ENCODE results near the gene SLC25A1.

Gene SLC25A1

GRCh38 chr22:19178657-19179496 is at the start of gene SLC25A1:
SLC25A1 (minus strand) TSS chr22:19178736; CDS start chr22:19178673, 63 bp downstream.
- FAIRE-seq = no peak

DNA sequence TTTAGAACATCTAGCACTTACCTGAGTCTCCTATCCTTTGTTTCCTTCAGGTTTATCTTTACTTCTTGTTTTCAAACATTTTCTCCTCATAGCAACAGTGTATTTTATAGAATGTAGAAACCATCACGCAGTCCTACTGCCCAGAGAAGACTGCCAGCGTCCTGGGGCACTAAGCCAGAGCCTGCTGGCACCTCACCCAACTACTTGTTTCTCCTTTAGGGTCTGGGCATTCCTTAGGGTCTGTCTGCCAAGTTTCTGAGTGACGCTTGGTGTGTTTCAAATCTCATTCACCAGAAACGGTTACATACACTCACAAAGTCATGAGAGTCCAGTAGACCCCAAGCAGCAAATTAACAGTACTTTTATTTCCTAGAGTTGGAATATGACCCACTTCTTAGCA is 49.6 kb upstream of the SLC25A1 start:
- FAIRE-seq = no peak

DNA sequence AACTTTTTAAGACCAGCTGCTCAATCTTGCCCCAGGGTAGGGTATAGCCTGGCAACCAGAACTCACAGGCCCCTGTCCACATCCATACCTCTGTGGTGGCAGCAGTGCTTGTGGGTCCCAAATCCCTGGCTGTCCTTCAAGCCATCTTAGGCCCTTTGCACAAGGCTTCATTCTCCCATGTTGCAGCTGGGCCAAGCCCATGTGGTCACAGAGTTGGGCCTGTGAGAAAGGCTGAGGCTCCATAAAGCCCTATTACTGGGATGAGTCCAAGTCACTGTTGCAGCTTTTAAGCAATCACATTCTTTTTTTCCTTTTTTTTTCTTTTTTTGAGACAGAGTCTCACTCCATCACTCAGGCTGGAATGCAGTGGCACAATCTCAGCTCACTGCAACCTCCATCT is 47.9 kb upstream of the SLC25A1 start:
- FAIRE-seq = no peak

GRCh38 chr22:19225560-19225959 is 47.0 kb upstream of the SLC25A1 start:
- no peak for FAIRE-seq

DNA sequence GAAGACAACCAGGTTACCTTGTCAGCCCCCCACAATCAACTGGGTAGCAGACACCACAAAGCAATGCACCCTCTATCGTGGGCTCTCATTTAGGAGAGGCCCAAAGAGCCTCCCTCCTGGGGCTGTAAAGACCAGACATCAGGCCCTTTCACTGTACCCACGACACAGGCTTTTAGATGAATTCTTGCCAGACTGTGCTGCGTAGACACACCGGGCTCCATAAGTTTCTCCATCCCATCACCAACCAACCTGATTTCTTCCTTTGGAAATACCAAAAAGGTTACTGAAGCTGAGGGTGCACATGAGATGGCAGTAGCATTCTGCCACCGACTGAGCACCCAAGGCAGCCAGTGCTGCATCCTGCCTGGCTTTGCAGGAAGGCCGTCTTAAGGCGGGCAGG is 46.4 kb upstream of the SLC25A1 start:
- FAIRE-seq = no peak

GRCh38 chr22:19224557-19224956 is 46.0 kb upstream of the SLC25A1 start:
- FAIRE-seq = no peak

DNA sequence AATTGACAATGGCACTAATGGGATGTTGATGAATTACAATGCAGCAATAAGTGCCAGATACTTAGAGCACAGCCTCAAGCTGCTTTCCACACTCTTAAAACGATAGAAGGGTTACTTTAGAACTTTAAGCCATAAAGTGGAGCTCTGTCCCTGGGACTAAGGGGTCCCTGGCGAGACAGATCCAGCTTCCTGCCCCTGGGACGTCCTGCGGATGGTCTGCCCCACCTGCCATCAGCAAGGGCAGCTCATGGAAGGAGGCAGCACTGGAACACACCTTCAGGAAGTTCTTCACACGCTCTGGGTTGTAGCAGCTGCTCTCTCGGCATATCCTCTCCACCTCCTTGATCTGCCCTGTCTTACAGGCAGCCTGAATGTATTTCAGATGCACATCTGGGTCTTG is 45.1 kb upstream of the SLC25A1 start:
- no peak for FAIRE-seq

DNA sequence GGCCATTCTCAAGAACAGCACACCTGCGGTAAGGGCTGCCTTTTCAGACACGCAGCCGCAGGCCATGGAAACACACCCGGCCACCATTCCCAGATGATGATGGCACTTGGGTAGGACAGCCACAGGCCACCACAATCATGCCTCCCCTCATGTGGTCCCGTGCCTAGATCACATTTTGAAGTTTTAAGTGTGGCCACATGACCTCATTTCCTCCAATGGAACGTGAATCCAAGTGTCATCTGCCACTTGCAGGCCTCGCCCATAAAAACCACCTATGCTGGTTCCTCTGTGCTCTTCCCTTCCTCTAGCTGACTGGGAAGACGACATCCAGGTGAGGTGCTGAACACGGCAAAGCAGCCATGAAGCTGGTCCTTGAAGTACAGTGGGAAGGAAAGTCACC is 44.6 kb upstream of the SLC25A1 start:
- FAIRE-seq = no peak

DNA sequence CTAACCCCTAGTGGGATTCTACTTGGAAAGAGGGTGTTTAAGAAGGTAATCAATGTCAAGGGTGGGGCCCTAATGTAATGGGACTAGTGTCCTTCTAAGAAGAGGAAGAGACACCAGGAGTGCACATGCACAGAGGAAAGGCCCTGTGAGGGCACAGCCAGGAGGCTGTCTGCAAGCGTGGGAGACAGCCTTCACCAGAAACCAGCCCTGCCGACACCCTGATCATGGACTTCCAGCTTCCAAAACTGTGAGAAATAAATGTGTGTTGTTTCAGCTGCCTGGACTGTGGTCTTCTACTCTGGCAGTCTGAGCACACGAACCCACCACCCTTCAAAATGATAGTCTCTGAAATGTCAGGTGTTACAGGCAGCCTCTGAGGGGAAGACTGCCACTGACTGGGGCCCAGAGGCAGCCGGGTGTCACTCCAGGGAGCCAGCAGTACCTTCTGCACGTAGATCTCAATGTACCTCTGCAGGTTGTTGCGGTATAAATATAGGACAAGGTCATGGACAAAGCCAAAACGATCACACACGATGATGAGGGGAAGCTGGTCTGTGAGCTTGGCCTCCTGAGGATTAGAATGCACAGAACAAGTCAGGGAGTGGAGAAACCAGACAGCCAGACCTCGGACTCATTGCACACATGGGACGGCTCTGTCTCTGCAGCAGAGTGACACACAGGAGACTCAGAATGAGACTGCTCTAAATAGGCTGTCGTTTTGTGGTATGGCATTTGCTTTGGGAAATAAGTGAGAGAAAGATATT is 43.9 kb upstream of the SLC25A1 start:
- FAIRE-seq = no peak

DNA sequence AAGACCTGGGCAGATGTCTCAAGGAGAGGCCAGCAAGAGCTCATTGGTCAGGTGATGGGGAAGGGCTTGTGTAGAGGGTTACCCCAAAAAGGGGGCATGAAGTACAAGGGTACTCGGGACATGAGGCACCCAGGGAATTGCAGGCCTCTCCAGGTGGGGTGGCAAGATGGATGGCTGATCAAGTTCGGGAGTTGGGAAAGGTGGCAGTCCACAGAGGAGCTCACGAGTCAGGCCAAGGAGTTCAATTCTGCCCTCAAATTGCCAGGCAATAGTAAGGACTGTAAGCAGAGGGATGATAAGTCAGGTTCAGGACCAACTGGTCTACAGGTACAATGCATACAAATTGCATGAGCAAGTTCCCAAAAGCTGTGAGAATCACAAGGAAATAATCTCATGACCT is 42.3 kb upstream of the SLC25A1 start:
- FAIRE-seq = no peak

DNA sequence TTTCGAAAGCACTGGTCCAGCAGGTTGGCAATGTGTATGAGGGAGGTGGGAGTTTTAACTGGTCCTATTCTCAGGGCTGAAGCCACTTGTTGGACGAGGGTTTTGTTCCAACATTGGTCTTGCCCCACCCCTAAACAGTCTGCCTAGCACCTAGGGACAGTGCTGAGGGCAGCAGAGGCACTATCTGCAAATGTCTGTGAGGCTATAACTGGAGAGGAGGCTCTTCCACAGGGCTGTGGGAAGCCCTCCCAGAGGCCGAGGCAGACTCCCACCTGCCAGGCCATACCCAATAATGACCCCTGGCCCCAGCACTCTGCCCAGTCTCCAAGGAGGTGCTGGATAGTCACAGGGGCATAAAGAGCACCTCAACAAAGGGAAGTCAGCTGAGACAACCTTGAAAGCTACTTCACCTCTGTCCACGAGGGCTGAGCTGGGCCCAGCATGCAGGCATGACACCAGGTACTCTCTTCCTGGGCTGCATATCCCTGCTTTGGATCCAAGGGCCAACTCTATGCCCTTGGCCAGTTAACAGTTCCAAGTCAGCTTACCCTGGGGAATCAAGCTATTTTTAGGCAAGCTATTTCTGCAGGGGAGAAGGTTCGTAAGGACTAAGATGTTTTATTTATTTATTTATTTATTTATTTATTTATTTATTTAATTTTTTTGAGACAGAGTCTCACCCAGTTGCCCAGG is 40.2 kb upstream of the SLC25A1 start:
- FAIRE-seq = no peak

DNA sequence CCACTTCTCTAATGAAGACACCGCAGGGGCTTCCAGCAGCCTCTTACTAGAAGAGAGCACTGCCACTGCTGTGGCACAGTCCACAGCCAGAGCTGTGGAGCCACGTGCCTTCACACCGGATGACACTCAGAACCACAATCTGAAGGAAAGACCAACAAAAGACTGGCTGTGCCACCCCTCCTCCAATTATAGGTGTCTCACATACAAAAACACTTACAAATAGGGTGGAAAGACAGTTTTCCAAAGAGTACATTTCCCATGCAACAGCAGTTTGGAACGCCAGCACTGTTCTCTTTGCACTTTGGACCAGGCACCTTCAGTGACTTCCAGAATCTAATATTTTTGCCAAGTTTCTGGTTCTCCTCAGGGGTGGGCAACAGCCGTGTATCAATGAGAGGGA is 38.0 kb upstream of the SLC25A1 start:
- no peak for FAIRE-seq

DNA sequence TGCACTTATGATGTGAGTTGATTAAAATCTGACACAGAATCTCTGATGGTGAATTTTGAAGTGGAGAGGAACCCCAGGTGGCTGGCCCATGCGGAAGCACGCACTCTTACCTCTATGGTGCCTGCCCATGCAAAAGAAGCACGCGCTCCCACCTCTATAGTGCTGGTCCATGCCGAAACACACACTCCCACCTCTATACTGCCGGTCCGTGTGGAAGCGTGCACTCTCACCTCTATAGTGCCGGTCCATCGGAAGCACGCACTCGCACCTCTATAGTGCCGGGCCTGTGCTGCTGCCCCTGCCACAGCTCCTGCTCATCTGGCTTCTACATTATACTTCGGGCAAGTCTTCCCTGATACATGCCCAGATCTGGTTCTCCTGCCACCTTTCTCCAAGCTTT is 36.8 kb upstream of the SLC25A1 start:
- no peak for FAIRE-seq

GRCh38 chr22:19214078-19214473 is 35.5 kb upstream of the SLC25A1 start:
- FAIRE-seq = no peak

DNA sequence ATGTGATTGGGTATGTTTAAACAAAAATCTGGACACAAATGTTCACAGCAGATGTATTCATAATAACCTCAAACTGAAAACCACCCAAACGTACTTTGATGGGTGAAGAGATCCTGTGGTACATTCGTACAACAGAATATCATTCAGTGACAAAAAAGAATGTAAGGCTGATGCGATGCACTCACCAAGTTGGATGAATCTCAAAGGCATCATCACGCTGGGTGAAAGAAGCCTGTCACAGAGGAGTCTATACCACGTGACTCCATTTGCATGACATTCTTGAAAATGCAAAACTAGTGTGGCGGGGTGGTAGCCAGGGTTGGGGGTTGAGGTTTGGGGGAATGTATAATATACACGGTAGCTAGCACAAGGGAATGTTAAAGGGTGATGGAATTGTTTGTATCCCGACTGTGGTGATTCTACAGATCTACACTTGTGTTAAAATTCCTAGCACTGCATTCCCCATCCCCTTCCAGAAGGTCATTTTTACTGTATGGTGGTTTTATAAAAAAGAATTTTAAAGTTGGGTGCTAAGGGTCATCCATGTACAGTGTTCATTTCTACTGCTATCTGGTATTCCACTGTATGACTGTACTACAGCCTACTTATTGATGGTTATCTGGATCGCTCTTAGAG is 35.0 kb upstream of the SLC25A1 start:
- FAIRE-seq = no peak

GRCh38 chr22:19213001-19213400 is 34.5 kb upstream of the SLC25A1 start:
- no peak for FAIRE-seq

- no peak for FAIRE-seq
These were observed 33.9 kb upstream of the SLC25A1 start for GRCh38 chr22:19212302-19212870.

GRCh38 chr22:19210188-19210587 is 31.7 kb upstream of the SLC25A1 start:
- FAIRE-seq = no peak

DNA sequence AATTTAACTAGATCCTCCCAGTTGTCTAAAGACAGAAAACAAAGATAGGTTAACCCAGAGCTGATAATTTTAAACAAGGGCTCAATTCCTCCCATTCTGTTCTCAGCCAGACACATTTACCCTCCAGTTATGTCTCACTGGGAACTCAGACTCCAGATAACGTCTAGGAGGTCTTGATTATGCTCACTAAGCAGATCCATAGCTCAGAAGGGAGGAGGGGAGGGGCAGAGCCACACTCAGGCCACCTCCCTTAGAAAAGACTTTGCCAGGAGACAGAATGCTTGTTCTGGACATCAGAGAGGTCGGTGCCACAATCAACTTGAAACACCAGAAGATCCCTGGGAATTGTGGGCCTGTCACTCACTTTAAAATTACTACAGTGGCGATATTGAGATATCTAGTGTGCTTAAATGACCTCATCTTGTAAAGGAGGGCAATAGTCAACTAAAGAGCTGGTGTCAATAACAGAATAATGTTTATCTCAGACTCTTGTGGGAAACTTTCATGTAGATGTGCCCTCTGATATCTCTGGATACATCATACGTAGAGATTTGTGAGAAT is 29.8 kb upstream of the SLC25A1 start:
- no peak for FAIRE-seq

GRCh38 chr22:19207884-19208283 is 29.3 kb upstream of the SLC25A1 start:
- FAIRE-seq = no peak

DNA sequence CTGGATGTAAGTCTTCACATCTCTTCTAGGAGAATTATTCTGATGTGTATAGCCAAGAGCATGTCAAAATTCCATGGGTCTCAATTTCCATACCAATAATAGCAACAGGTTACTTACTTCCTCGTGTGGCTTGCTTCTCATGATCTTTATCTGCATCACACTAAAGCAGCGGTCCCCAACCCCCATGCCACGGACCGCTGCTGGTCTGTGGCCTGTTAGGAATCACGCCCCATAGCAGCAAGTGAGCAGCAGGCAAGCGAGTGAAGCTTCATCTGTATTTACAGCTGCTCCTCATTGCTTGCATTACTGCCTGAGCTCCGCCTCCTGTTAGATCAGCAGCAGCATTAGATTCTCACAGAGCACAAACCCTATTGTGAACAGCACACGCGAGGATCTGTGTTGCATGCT is 28.9 kb upstream of the SLC25A1 start:
- no peak for FAIRE-seq

GRCh38 chr22:19206287-19206686 is 27.8 kb upstream of the SLC25A1 start:
- FAIRE-seq = no peak

GRCh38 chr22:19204640-19205039 is 26.1 kb upstream of the SLC25A1 start:
- FAIRE-seq = no peak

All from G401.6 (cell line).